Breast epithelium (tissue), 4 donors: ENCODE measurements around the gene HAL. TPM values are rescaled to one million over a fixed set of nuclear protein-coding genes. Genes with fewer than 3 reads are reported as not detected.

Experiments
- DNase-seq, 2 donors: peaks; one replicate each; pipeline ENCODE4 v3.0.0-alpha.2; 2019; ENCODE audit warnings: low spot score in 2 of 2
- H3K27ac ChIP-seq, 2 donors: fragments of 200-600 bp; sonication (generic) in 1 of 2; one replicate each; pipeline ENCODE4 v1.5.1; 2016 to 2019; ENCODE audit warnings: mild to moderate bottlenecking in 1 of 2
- H3K27me3 ChIP-seq, 2 donors: fragments of 200-600 bp; sonication (generic) in 1 of 2; one replicate each; pipeline versions ENCODE4 v1.5.1 to v1.6.0; 2017 to 2019; ENCODE audit warnings: control low read depth in 1 of 2, mild to moderate bottlenecking in 1 of 2
- H3K36me3 ChIP-seq: fragments of 200-600 bp; one replicate; pipeline ENCODE4 v1.5.1; 2019
- H3K4me1 ChIP-seq, 2 donors: fragments of 200-600 bp; sonication (generic); one replicate each; pipeline ENCODE4 v1.5.1; 2016 to 2019; ENCODE audit warnings: control low read depth in 1 of 2
- H3K4me3 ChIP-seq, 3 donors: fragments of 200-600 bp; sonication (generic); 1 replicate in 2 of 3; 2 replicates in 1 of 3; pipeline ENCODE4 v1.5.1; 2016 to 2019; ENCODE audit warnings: mild to moderate bottlenecking in 3 of 3, moderate library complexity in 2 of 3
- H3K9me3 ChIP-seq, 2 donors: fragments of 200-600 bp; sonication (generic) in 1 of 2; one replicate each; pipeline ENCODE4 v1.5.1; 2016 to 2019; ENCODE audit warnings: control low read depth in 1 of 2
- POLR2A ChIP-seq: fragments of 450-650 bp; IDR thresholded peaks from one replicate; pipeline ENCODE4 v1.6.1; 2016; ENCODE audit warnings: antibody characterized with exemption, mild to moderate bottlenecking, moderate library complexity
- POLR2AphosphoS5 ChIP-seq, 3 donors: sonication (generic); formaldehyde crosslinking; IDR thresholded peaks; one replicate each; pipeline ENCODE4 v1.6.1; 2017; ENCODE audit warnings: antibody characterized with exemption in 3 of 3
- intact Hi-C: fragments of 100-400 bp; cut with DNase I; formaldehyde crosslinking; loops from one replicate; pipeline ENCODE4 v1.15.1; 2023; ENCODE audit warnings: low total_unique reads
- total RNA-seq, 3 donors: library from RNA; depleted of rRNA; stranded (reverse); fragments of >200 nt; gene quantifications; one replicate each; pipeline ENCODE4 v1.1.0, GENCODE V29; 2016
- TF ChIP-seq, protein P1 (sequence below), 3 donors: fragments of 450-650 bp; IDR thresholded peaks; one replicate each; pipeline ENCODE4 v1.5.1; 2016 to 2017; ENCODE audit warnings: antibody characterized with exemption in 3 of 3, mild to moderate bottlenecking in 3 of 3, moderate library complexity in 3 of 3

Gene HAL
- total RNA-seq, 3 donors from 2014 or later = 0.59 to 4.3 (median 0.98) TPM

DNA sequence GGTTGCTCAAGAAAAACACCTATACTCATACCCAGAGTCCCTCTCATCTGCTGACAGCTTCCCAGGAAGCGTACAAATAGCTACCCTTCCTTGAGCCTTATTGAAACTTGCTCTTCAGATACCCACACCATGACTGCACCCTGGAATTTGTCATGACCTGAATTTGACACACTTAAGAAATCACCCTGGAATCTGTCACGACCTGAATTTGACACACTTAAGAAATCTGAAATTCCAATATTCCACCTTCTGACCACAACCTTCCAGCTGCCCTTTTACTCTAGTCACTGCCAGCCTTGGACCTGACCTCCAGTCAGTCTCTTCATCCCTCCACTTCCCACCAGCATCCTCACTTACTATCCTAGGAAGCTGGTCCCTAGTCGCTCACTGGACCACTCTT lies 1.1 kb upstream of the HAL start:
- H3K36me3 ChIP-seq = peaks cover 3% of the 10 kb centered on the region
- no peak overlapping the region for H3K4me3 ChIP-seq
- DNase-seq = no peak
- TF ChIP-seq POLR2A (no peak), POLR2AphosphoS5 (IDR thresholded peaks at IDR 0.05) (no peak)
- TF ChIP-seq, protein P1, sequence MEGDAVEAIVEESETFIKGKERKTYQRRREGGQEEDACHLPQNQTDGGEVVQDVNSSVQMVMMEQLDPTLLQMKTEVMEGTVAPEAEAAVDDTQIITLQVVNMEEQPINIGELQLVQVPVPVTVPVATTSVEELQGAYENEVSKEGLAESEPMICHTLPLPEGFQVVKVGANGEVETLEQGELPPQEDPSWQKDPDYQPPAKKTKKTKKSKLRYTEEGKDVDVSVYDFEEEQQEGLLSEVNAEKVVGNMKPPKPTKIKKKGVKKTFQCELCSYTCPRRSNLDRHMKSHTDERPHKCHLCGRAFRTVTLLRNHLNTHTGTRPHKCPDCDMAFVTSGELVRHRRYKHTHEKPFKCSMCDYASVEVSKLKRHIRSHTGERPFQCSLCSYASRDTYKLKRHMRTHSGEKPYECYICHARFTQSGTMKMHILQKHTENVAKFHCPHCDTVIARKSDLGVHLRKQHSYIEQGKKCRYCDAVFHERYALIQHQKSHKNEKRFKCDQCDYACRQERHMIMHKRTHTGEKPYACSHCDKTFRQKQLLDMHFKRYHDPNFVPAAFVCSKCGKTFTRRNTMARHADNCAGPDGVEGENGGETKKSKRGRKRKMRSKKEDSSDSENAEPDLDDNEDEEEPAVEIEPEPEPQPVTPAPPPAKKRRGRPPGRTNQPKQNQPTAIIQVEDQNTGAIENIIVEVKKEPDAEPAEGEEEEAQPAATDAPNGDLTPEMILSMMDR (IDR thresholded peaks at IDR 0.05) = no peak
- H3K4me1 ChIP-seq = no peaks in the 10 kb centered on the region
- H3K27ac ChIP-seq = no peak overlapping the region
- H3K9me3 ChIP-seq = no peaks in the 10 kb centered on the region
- H3K27me3 ChIP-seq = no peaks in the 10 kb centered on the region
- intact Hi-C loops = loop anchor here (2.0 kb wide), 1 partner anchor 40 kb away; no protein-coding TSS in a partner anchor

DNA sequence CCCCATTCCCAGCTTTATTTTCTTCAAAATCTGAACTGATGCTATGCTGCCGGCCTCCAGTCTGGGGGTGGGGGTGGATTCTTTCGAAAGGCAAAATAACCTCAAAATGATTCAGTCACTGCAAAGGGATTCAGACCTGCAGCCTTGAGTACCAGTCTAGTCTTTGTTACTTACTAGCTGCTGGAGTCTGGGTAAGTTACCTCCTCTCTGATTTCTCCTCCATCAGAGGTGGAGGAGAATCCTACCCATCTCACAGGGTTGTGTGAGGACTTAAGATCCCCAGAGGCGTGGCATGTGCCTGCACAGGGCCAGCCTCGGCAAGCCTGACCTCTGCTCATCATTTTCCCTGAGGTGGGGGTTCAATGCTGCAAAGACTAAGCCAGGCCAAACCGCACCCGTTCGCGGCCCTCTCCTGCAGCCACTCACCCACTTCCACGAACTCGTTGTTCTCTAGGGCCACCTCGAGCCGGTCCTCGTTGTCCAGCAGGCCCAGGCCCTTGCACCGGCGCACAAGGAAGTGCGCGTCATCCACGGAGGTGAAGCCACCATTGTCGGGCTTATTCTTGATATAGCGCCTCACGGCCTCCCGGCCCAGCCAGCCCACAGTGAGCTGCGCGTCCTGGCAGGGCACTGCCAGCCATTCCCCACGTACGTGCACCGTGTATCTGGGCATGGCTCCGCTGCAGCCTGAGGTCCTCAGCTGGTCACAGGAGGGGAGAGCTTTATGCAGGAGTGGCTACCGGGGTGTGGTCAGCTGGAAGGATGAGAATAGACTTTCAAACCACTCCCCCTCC lies 709 bp downstream of the HAL start:
- H3K4me3 ChIP-seq = no peak overlapping the region
- H3K9me3 ChIP-seq = no peaks in the 10 kb centered on the region
- TF ChIP-seq POLR2AphosphoS5 (IDR thresholded peaks at IDR 0.05) = no peak
- no peak for TF ChIP-seq POLR2A
- TF ChIP-seq, protein P1 (IDR thresholded peaks at IDR 0.05) = no peak
- H3K27ac ChIP-seq = no peak overlapping the region
- no peaks in the 10 kb centered on the region for H3K27me3 ChIP-seq
- no peaks in the 10 kb centered on the region for H3K36me3 ChIP-seq
- intact Hi-C loops = loop anchor here (2.0 kb wide), 1 partner anchor 41 kb away; no protein-coding TSS in a partner anchor
- DNase-seq = no peak
- no peaks in the 10 kb centered on the region for H3K4me1 ChIP-seq

GRCh38 chr12:95994476-95994875 lies 1.7 kb downstream of the HAL start:
- intact Hi-C loops = no loop called here
- TF ChIP-seq, protein P1 (IDR thresholded peaks at IDR 0.05) = no peak
- TF ChIP-seq POLR2A = no peak
- no peak for TF ChIP-seq POLR2AphosphoS5 (IDR thresholded peaks at IDR 0.05)
- Histone ChIP-seq H3K27ac (no peak overlapping the region), H3K4me3 (no peak overlapping the region), H3K9me3 (no peaks in the 10 kb centered on the region), H3K4me1 (no peaks in the 10 kb centered on the region), H3K27me3 (no peaks in the 10 kb centered on the region), H3K36me3 (no peaks in the 10 kb centered on the region)
- no peak for DNase-seq

- TF ChIP-seq POLR2AphosphoS5 (IDR thresholded peaks at IDR 0.05) (no peak), POLR2A (no peak)
- TF ChIP-seq, protein P1 (IDR thresholded peaks at IDR 0.05) = no peak
- Histone ChIP-seq H3K27ac (no peak overlapping the region), H3K9me3 (no peaks in the 10 kb centered on the region), H3K27me3 (no peaks in the 10 kb centered on the region), H3K36me3 (no peaks in the 10 kb centered on the region), H3K4me3 (no peak overlapping the region), H3K4me1 (no peaks in the 10 kb centered on the region)
- intact Hi-C loops = no loop called here
- no peak for DNase-seq
Observed at GRCh38 chr12:95993907-95994306, 2.2 kb downstream of the HAL start.

- DNase-seq = no peak
- intact Hi-C loops = no loop called here
- Histone ChIP-seq H3K27me3 (no peaks in the 10 kb centered on the region), H3K4me3 (no peak overlapping the region), H3K4me1 (no peaks in the 10 kb centered on the region), H3K36me3 (no peaks in the 10 kb centered on the region), H3K27ac (no peak overlapping the region), H3K9me3 (no peaks in the 10 kb centered on the region)
- no peak for TF ChIP-seq POLR2A
- TF ChIP-seq, protein P1 (IDR thresholded peaks at IDR 0.05) = no peak
- TF ChIP-seq POLR2AphosphoS5 (IDR thresholded peaks at IDR 0.05) = no peak
Observed at GRCh38 chr12:95990136-95990535, 6.0 kb downstream of the HAL start.
